ENCODE results near the gene AUNIP. TPM values are rescaled to one million over a fixed set of nuclear protein-coding genes. Genes with fewer than 3 reads are reported as not detected.

AUNIP gene
- total and polyA plus RNA-seq, 2 of the 8 experiments (the other 6 are each of a cell fraction or from before 2014, with no cell fraction given), result 18.6 to 23.2 TPM

GRCh38 chr1:25874209-25874608 is 15.0 kb upstream of the AUNIP start (continued):
- TF ChIP-seq TAF7 (optimal IDR thresholded peaks at IDR 0.05; ENCODE audit: borderline replicate concordance, low read depth, low read length) (no peak), RFX5 (IDR thresholded peaks at IDR 0.05; ENCODE audit: borderline replicate concordance, low read depth, low read length) (no peak), GABPA (IDR thresholded peaks at IDR 0.05; ENCODE audit: borderline replicate concordance, insufficient read depth, low read length) (no peak), PHF8 (conservative IDR thresholded peaks at IDR 0.05; ENCODE audit: low read depth, low read length) (no peak)
- TF ChIP-seq, protein P1, sequence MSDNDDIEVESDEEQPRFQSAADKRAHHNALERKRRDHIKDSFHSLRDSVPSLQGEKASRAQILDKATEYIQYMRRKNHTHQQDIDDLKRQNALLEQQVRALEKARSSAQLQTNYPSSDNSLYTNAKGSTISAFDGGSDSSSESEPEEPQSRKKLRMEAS (IDR thresholded peaks at IDR 0.05), result no peak

All from H1 (cell line).